Subcutaneous adipose tissue (tissue), 4 donors: Measurements from ENCODE around the gene ARF6. TPM values are rescaled to one million over a fixed set of nuclear protein-coding genes. Genes with fewer than 3 reads are reported as not detected.

Source experiments
- total RNA-seq, 4 donors: library from RNA; depleted of rRNA; stranded (reverse); fragments of >200 nt; gene quantifications; one replicate each; pipeline ENCODE4 v1.1.0, GENCODE V29; 2016
- TF ChIP-seq, protein P1 (sequence below): fragments of 450-650 bp; IDR thresholded peaks from one replicate; pipeline ENCODE4 v1.5.1; 2016; ENCODE audit warnings: low read depth, mild to moderate bottlenecking, control low read depth, antibody characterized with exemption, moderate library complexity

The ARF6 gene
- total RNA-seq, 4 donors from 2014 or later = 35.2 to 59.3 (median 44.5) TPM

DNA sequence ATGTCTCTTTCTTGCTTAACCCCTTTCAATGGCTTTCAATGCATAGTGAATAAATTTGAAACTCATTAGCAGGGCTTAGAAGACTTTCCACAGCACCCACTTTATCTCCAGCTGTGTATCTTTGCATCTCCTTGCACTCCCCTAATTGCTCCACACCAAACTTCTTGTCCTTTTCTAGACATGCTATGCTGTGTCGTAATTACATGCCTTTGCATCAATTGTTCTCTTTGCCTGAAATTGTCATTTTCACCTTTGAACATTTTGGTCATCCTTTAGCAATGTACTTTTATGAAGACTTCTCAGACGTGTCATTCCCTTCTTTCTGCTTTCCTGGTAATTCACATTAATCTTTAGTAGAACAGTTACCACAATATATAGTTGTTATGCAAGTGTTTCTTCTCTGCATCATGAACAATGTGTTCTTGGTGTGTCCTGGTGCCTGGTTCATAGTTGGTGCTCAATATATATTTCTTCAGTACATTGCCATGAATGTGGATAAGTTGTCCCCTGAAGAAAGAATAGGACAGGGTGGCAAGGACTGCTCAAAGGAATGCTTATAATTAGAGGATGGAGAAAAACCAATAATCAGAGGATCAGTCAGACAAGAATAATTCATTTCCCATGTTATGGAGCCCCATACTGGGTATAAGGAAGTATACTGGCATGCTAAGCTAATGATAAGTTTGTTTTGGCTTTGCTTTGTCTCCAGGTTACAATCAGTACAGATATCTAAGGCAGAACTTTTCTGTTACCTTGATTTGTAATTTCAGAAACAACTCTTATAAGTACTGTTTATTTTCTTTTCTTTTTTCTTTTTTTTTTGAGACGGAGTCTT lies 27.2 kb downstream of the ARF6 start:
- TF ChIP-seq, protein P1, sequence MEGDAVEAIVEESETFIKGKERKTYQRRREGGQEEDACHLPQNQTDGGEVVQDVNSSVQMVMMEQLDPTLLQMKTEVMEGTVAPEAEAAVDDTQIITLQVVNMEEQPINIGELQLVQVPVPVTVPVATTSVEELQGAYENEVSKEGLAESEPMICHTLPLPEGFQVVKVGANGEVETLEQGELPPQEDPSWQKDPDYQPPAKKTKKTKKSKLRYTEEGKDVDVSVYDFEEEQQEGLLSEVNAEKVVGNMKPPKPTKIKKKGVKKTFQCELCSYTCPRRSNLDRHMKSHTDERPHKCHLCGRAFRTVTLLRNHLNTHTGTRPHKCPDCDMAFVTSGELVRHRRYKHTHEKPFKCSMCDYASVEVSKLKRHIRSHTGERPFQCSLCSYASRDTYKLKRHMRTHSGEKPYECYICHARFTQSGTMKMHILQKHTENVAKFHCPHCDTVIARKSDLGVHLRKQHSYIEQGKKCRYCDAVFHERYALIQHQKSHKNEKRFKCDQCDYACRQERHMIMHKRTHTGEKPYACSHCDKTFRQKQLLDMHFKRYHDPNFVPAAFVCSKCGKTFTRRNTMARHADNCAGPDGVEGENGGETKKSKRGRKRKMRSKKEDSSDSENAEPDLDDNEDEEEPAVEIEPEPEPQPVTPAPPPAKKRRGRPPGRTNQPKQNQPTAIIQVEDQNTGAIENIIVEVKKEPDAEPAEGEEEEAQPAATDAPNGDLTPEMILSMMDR = no peak

DNA sequence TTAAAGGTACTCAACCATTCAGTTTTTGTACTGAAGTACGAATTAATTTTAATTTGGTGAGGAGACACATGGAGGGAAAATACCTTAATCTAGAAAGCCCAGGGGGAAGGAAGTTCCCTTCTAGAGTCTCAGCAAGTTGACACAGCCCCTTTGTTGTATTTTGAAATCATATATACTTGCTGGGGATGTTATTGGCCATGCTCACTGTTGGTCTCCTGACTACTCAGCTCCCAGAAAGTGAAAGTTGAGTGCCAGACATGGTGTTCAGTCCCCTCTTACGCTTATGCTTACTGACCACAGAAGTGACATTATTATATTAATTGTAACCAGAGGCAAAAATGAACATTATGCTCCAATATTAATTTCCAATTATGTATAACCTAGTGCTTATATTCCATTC lies 28.1 kb downstream of the ARF6 start:
- TF ChIP-seq, protein P1 = no peak

GRCh38 chr14:49921401-49921800 lies 28.5 kb downstream of the ARF6 start:
- TF ChIP-seq, protein P1 = no peak

DNA sequence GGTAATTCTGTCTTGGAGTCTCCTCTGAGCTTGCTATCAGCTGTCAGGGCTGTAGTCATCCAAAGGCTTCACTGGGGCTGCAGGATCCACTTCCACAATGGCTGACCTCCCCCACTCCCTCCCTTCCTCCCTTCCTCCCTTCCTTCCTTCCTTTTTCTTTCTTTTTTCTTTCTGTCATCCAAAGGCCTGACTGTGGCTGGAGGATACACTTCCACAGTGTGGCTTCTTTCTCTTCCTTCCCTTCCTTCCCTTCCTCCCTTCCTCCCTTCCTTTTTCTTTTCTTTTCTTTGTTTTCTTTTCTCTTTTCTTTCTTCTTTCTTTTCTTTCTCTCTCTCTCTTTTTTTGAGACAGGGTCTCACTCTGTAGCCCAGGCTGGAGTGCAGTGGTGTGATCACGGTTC lies 30.6 kb downstream of the ARF6 start:
- TF ChIP-seq, protein P1 = no peak

DNA sequence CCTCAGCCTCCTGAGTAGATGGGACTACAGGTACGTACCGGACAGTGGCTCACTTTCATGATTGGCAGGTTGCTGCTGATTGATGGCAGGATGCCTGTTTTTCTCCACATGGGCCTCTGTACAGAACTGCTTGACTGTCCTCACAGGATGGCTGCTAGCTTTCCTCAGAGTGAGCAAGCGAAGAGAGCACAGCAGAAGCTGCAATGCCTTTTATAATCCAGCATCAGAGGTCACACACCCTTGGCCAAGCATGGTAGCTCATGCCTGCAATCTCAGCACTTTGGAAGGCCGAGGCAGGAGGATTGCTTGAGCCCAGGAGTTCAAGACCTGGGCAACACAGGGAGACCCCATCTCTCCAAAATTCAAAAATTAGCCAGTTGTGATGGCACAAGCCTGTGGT lies 31.0 kb downstream of the ARF6 start:
- TF ChIP-seq, protein P1 = no peak

- TF ChIP-seq, protein P1 = no peak
These were observed 32.0 kb downstream of the ARF6 start for GRCh38 chr14:49924852-49925251.

GRCh38 chr14:49926803-49927202 lies 33.9 kb downstream of the ARF6 start:
- TF ChIP-seq, protein P1 = no peak
